ENCODE measurements around the gene CD22.
"Not testable (repeated sequence)": the region's sequence is repeated elsewhere in the genome, so short reads cannot be mapped to it uniquely, and the experiment has no call there.

The CD22 gene

DNA sequence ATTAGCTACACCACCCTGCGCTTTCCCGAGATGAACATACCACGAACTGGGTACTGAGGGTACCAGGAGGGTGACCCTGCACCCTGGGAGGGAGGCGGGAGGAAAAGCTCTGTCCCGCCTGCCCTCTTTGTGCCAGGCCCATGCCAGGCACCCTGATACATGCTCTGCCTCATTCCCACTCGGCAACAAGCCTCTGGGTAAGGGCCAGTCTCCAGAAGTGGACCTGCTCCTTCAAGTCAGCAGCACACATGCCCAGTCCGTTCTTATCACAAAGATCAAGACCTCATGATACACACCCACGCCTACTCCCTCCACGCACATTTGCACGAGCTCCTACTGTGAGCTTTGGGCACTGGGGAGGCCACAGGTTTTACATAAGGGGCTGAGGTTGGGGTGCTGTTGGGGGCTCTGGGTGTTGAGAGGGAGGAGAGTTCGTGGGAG, 16.7 kb downstream of the CD22 start:
- DNase-seq = no peak

DNA sequence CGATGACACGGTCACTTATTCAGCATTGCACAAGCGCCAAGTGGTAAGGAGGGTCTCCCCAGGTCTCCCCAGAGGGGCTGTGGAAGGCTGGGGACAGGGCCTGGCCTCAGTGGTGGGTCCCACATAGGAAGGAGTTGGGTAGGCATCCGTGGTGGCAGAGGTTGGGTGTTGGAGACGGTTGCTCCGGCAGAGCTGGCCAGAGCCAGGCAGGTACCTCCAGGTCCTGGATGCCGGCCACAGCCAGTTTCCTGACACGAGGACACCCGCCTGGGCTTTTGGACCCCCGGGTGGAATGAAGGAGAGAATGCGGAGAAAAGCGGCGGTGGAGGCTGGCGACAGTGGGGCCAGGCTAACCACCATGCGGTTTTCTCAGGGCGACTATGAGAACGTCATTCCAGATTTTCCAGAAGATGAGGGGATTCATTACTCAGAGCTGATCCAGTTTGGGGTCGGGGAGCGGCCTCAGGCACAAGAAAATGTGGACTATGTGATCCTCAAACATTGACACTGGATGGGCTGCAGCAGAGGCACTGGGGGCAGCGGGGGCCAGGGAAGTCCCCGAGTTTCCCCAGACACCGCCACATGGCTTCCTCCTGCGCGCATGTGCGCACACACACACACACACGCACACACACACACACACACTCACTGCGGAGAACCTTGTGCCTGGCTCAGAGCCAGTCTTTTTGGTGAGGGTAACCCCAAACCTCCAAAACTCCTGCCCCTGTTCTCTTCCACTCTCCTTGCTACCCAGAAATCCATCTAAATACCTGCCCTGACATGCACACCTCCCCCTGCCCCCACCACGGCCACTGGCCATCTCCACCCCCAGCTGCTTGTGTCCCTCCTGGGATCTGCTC, 17.4 kb downstream of the CD22 start:
- DNase-seq = no peak

DNA sequence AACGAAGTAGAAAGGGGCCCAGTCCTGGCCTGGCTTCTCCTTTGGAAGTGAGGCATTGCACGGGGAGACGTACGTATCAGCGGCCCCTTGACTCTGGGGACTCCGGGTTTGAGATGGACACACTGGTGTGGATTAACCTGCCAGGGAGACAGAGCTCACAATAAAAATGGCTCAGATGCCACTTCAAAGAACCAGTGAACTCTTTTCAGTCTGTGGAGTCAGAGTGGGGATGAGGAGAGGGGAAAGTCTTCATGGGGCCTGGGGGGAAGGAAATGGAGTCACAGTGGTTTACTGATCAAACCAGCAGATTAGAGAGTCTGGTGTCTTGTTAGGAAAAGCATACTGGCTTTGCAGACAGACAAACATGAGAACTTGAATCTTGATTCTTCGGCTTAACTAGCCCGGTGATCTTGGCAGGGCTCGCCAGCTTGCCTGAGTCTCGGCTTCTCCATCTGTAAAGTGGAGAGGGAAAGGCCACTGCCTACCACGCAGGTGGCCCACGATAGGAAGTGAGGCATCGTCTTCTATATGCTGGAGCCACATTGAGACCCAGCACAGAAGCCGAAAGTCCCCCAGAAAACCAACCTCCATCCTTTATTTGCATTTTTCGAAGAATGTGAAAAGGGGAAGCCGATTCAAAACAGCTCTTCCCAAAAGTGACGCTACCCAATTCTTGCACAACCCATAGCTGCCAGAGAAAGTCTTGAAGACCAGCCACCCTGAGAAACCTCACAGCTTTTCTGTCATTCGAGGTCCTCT, 18.4 kb downstream of the CD22 start, which contains the start of gene FFAR1:
TSS of gene FFAR1 (plus strand) at position 732 of the 759 bp plus-strand sequence. CDS start 3,650 bp downstream, outside the sequence.
- no peak for DNase-seq

DNA sequence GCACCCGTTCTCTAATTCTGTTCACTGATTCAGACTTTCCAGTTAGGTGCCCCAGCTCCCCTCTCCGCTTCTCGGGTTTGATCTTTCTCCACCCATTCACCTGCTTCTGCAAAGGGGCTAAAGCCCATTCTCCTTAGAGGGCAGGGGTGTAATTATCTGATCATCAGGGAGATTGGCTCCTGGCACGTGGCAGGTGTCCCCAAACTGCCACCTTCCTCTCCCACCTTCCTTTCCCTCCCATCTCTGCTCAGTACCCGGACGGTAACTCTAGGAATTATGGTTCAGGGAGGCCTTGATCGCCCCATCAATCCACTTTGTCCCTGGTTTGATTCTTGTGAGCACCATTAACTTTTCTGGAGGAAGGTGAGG, 18.9 kb downstream of the CD22 start:
- no peak for DNase-seq

DNA sequence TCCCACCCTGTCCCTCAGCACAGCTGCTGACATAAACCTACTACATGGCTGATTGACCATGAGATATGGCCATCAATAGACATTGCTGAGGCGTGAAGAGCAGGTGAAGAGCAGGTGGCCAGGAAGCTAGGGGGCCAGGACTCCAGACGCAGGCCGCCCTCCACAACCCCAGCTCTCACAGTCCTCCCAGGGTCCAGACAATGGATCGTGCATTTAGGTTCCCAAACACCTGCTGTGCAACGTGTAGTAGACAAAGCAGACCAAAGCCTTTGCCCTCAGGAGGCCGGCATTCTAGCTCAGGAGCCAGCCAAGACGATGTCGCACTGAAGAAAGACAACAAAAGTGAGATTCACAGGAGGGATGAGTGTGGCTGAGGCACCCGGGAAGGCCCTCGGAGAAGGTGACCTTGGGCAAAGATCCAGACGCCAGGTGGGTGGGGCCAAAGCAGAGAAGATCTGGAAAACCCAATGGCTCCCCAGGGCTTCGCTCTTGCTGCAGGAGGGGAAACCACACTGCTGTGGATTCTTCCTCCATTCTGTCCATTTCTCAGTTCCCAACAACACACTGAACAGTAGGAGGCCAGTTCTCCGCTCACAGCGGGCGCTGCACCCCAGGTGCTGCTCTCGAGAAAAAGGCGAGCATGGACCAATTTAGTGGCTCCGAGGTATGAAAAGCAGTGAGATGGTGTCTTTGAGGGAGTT, 20.1 kb downstream of the CD22 start:
- DNase-seq = no peak

DNA sequence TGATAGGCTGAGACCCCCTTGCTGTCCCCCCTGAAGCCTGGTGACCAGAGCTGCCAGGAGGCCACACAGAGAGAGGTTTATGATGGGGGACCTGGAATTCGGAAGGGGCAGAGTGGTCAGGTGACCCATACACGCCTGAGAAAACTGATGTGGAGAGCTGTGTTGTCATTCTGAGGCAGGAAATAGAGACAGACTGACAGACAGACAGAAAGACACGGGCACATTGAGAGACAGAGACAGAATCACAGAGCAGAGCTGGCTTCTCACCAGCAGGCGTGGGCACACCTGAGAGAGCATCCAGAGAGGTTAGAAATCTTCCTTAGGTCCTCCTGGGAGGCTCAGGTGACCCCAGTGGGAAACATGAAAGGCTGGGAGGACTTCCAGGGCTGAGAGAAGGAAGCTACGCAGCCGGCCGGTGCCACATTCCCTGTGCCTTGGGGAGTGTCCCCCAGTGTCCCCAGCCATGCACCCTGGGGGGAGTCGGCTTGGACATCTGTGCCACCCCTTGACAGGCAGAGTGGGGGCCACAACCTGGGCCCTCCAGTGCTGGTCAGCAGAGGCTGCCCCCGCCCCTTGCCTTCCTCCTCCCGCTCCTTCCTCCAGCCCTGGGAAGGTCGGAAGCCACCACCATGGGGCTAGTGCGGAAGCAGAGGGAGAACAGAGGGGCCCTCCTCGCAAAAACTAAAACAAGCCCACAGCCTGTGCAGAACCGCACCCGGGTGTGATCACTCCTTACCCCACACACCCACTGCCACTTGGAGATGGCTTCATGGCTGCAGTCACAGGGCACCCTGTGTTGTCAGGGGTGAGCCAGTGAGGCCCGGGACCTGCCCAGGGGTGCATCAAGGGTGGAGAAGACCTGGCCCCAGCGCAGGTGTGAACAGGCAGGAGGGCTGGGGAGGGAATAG, 20.9 kb downstream of the CD22 start:
- no peak for DNase-seq

DNA sequence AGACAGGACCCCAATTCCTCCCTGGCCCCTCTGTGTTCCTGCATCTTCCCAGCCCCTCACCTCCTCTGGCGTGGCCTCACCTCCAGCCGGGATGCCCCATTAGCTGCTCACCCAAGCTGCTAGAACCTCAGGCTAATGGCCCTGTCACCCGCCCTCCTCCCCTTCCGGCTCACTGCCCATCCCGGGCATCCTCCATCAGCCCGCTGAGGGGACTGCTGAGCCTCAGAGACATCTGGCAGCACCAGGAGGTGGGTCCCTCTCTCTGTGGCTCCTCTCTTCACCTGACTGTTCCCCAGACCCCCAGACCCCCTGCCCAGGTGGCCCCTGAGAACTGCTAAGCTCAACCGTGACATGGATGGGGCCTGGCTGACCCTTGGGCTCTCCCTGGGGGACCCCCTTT, 21.6 kb downstream of the CD22 start:
- no peak for DNase-seq

DNA sequence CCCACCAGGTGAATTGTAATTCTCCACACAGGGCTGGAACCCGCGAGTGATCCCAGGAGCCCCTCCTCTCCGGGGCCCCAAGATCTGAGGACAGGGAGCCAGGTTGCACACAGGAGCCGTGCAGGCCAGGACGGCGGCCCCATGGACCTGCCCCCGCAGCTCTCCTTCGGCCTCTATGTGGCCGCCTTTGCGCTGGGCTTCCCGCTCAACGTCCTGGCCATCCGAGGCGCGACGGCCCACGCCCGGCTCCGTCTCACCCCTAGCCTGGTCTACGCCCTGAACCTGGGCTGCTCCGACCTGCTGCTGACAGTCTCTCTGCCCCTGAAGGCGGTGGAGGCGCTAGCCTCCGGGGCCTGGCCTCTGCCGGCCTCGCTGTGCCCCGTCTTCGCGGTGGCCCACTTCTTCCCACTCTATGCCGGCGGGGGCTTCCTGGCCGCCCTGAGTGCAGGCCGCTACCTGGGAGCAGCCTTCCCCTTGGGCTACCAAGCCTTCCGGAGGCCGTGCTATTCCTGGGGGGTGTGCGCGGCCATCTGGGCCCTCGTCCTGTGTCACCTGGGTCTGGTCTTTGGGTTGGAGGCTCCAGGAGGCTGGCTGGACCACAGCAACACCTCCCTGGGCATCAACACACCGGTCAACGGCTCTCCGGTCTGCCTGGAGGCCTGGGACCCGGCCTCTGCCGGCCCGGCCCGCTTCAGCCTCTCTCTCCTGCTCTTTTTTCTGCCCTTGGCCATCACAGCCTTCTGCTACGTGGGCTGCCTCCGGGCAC, 22.6 kb downstream of the CD22 start:
- no peak for DNase-seq

DNA sequence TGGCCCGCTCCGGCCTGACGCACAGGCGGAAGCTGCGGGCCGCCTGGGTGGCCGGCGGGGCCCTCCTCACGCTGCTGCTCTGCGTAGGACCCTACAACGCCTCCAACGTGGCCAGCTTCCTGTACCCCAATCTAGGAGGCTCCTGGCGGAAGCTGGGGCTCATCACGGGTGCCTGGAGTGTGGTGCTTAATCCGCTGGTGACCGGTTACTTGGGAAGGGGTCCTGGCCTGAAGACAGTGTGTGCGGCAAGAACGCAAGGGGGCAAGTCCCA, 23.1 kb downstream of the CD22 start:
- no peak for DNase-seq

DNA sequence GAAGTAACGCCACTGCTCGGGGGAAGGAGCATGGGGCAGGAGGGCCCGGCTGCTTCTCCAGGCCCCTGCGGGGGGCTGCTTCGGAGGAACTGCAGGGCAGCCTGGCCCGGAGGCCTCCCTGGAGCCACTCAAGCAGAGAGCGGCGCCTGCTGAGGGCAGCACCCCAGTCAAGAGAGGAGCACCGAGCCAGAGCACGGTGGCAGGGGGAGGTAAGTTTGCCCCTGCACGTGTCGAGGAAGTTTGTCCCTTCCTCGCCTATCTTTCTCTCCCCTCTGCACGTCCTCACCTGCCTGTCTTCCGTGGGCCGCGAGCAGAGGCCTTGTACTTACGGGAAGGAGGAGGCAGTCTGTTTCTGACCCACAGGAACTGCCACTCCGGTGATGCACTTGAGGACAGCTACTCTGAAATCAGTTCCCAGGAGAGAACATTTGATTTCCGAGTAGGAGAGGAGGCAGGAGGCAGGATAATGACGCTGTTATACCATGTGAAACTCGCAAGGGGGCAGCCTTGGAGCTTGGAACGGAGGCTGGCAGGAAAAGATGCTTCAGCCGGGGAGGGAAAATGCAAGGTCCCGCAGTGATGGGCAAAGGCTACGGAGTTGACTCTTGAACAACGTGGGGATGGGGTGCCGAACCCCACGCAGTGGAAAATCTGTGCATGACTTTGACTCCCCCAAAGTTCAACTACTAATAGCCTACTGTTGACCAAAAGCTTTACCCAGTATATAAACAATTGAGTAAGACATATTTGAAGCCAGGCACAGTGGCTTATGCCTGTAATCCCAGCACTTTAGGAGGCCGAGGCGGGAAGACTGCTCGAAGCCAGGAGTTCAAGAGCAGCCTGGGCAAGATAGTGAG, 23.7 kb downstream of the CD22 start:
- peak; percentile 48 for DNase-seq

DNA sequence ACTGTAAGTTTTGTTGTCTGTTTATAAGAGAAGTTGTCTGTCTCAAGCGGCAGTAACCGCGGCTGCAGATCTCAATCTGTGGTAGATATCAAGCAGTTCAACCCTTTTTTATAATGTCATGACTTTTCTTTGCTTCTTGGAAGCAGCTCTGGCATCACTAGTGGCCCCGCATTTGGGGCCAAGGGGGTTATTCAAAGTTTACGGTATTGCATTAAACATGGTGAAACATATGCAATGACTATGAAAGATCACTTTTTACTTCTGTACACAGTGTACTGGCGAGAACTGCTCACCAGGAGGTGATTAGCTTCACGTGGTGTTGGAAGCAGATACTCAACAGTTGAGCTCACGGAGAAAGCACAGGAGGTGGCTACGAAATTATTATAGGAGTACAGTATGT, 24.6 kb downstream of the CD22 start:
- DNase-seq = no peak

DNA sequence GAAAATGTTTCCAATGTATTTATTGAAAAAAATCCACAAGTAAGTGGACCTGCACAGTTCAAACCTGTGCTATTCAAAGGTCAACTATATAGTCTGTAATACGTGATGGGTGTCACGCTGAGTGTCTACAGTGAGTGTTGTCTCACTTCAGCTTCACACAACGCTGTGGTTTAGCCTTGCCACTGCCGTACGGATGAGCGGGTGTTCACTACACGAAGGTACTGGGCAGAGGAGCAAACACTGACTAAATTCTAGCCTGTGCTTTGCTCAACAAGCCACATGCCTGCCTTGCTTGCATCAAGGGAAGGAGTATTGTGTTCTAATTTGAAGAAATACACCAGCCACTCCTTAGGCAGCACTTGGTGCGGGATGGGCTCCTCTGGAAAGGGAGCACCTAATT, 25.9 kb downstream of the CD22 start:
- DNase-seq = no peak

DNA sequence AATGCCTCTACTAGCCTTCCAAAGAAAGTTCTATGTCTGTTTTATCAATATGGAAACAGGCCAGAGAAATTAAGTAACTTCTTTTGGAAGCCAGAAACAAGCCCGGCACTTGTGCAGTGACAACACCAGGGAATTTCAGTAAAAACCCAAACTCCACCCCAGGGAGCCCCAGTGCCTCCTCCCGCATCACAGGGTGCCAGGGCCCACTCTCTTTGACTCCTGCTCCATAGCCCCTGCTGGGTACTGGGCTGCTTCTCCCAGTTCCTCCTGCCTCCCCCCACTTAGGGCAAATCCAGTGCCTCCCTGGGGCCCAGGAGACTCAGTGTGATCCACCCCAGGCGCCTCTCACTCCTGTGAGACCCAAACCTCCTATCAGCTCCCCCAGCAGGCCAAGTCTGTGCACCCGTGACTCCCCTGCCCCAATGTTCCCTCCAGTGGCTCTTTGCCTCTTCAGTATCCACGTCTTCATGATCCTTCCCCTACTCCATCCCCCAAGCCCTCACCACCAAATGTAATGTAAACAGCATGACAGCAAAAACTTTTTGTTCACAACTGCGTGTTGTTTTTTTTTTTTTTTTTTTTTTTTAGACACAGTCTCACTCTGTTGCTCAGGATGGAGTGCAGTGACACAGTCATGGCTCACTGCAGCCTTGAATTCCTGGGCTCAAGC, 26.9 kb downstream of the CD22 start:
- no peak for DNase-seq

DNA sequence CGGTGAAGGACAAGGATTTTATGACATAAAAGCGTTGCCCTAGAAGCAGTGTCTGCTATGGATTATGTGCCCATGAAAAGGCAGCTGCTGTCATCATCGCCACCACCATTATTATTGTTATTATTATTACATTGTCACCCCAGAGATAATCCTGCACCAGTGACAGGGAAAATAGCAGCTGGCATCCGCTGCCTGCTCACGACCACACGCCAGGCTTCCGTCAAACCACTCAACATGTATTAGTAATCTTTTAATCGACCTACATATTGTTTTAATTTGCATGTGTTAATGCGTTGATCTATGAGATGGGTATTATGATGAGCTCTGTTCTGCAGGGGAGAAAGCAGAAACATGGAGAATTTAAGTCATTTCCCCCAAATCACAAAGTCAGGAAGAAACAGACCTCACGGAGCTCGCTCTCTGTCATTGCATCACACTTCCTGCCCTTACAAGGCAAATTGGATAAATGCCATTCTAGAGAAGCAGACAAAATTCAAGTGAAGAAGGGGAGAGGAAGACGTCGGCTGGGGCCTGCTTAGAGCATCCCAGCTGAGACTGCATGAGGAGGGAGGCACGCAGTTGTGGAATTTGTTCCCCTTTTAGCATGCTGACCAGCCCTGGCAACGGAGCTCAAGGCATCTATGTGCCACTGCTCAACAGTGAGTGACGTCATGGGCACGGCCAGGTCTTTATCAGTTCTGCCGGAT, 29.0 kb downstream of the CD22 start, which contains the start of gene FFAR3:
TSS of gene FFAR3 (plus strand) at position 594 of the 707 bp plus-strand sequence. CDS start 431 bp downstream, outside the sequence.
- no peak for DNase-seq

DNA sequence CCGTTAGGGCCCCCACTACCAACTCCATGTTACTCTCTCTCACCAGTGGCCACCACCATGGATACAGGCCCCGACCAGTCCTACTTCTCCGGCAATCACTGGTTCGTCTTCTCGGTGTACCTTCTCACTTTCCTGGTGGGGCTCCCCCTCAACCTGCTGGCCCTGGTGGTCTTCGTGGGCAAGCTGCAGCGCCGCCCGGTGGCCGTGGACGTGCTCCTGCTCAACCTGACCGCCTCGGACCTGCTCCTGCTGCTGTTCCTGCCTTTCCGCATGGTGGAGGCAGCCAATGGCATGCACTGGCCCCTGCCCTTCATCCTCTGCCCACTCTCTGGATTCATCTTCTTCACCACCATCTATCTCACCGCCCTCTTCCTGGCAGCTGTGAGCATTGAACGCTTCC, 29.8 kb downstream of the CD22 start:
- not testable (repeated sequence) for DNase-seq

DNA sequence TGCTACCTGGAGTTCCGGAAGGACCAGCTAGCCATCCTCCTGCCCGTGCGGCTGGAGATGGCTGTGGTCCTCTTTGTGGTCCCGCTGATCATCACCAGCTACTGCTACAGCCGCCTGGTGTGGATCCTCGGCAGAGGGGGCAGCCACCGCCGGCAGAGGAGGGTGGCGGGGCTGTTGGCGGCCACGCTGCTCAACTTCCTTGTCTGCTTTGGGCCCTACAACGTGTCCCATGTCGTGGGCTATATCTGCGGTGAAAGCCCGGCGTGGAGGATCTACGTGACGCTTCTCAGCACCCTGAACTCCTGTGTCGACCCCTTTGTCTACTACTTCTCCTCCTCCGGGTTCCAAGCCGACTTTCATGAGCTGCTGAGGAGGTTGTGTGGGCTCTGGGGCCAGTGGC, 30.4 kb downstream of the CD22 start:
- not testable (repeated sequence) for DNase-seq

DNA sequence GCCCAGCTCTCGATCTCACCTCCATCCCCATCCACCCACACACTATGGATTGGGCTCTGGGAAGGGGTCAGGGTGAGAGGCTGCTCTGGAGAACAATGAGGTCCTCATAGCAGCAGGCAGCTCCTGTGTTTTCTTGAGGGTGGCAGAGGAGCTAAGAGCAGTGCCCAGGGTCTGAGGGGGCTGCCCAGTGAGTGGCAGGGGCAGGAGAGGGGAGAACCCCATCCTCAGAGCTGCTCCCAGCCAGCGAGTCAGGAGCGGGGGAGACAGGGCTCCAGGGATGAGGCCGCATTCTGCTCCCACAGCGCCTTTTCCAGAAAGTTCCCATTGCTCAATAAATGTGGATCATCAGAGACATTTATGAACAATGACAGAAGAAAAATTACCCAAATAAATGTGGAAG, 31.1 kb downstream of the CD22 start:
- not testable (repeated sequence) for DNase-seq

DNA sequence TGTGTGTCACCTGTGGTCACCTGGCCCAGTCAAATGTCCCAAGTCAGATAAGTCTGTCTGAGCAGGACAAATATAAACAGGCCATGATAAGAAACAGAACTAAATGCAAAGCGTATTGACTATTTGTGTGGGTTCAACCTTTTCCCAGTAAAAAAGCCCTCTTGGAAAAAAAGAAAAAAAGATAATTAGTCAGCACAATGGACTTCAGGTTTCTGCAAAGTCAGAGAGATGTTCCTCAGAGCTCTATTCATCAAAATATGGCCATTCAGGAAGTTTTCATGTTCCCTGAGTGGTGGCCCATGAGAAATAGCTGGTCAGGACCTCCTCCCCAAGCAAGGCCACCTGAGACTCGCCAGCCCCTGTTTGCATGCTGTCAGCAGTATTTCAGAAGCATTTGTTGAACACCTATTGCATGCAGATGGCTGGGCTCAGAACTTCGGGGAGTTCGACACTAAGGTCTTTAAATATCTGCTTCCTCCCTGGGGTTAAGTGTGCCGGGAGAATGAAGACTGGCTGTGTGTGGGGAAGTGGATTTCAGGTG, 32.0 kb downstream of the CD22 start:
- no peak for DNase-seq

Data from NK-92 treated with Interleukin-12 subunit alpha and Interleukin-12 subunit beta, amount 100 ng/mL, for 24 hours (cell line).